Stimulated activated CD4-positive, alpha-beta T cell treated with anti-CD3 and anti-CD28 coated beads, Interleukin-12 subunit alpha, Interleukin-12 subunit beta, amount 100 ng/mL, for 4 hours (primary cell): ENCODE data around the gene SCT.
A peak's percentile ranks its signal among the peaks of the same experiment; 100 is the strongest.

ENCODE experiments used
- DNase-seq: peaks from one replicate; pipeline ENCODE4 v3.0.0-alpha.2; 2020

SCT gene

DNA sequence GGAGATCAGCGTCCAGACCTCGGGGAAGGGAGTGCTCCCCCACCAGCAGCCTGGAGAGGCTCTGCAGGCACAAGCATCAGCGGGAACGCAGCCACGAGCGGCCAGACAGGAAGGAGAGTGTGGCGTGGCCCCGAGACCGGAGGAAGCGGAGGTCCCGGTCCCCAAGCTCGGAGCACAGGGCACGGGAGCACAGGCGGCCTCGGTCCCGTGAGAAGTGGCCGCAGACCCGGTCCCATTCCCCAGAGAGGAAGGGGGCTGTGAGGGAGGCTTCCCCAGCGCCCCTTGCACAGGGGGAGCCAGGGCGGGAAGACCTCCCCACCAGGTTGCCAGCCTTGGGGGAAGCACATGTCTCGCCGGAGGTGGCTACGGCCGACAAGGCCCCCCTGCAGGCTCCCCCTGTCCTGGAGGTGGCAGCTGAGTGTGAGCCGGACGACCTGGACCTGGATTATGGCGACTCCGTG is 18.2 kb downstream of the SCT start:
- DNase-seq, result no peak

DNA sequence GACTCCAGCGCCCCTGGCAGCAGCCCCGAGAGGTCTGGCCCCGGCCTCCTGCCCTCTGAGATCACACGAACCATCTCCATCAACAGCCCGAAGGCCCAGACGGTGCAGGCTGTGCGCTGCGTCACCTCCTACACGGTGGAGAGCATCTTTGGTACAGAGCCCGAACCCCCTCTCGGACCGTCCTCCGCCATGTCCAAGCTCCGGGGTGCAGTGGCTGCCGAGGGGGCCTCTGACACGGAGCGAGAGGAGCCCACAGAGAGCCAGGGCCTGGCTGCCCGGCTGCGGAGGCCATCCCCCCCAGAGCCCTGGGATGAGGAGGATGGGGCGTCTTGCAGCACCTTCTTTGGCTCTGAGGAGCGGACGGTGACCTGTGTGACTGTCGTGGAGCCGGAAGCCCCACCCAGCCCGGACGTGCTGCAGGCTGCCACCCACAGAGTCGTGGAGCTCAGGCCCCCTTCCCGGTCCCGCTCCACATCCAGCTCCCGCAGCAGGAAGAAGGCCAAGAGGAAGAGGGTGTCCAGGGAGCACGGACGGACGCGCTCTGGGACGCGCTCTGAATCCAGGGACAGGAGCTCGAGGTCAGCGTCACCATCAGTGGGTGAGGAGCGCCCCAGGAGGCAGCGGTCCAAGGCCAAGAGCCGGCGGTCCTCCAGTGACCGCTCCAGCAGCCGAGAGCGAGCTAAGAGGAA is 18.9 kb downstream of the SCT start:
- no peak for DNase-seq

DNA sequence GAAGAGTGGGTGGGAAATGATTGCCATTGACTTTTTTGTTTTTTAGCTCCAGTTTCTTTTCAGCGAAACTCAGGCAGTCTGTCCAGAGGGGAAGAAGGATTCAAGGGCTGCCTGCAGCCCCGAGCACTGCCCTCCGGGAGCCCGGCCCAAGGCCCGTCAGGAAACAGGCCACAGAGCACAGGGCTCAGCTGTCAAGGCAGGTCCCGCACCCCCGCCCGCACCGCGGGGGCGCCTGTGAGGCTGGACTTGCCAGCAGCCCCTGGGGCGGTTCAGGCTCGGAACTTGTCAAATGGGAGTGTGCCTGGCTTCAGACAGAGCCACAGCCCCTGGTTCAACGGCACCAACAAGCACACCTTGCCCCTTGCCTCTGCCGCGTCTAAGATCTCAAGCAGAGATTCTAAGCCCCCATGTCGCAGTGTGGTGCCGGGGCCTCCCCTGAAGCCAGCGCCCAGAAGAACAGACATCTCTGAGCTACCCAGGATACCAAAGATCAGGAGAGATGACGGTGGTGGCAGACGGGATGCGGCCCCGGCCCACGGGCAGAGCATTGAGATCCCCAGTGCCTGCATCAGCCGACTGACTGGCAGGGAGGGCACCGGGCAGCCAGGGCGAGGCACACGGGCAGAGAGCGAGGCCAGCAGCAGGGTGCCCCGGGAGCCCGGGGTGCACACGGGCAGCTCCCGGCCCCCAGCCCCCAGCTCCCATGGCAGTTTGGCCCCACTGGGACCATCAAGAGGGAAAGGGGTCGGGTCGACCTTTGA is 19.8 kb downstream of the SCT start:
- DNase-seq, result no peak

DNA sequence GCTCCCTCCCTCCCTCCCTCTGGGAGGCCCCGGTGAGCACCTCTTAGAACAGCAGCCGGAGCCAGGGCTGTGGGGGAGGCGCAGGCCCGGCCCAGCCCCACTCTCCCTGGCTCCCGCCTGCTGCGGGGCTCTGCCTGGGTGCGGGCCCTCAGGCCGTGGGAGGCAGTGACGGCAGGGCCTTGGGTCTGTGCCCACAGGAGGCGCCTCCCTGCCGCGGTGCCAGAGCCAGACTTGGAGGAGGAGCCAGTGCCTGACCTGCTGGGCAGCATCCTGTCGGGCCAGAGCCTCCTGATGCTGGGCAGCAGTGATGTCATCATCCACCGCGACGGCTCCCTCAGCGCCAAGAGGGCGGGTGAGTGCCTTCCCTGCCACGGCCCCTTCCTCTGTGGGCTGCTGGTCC is 20.7 kb downstream of the SCT start:
- DNase-seq, result no peak

DNA sequence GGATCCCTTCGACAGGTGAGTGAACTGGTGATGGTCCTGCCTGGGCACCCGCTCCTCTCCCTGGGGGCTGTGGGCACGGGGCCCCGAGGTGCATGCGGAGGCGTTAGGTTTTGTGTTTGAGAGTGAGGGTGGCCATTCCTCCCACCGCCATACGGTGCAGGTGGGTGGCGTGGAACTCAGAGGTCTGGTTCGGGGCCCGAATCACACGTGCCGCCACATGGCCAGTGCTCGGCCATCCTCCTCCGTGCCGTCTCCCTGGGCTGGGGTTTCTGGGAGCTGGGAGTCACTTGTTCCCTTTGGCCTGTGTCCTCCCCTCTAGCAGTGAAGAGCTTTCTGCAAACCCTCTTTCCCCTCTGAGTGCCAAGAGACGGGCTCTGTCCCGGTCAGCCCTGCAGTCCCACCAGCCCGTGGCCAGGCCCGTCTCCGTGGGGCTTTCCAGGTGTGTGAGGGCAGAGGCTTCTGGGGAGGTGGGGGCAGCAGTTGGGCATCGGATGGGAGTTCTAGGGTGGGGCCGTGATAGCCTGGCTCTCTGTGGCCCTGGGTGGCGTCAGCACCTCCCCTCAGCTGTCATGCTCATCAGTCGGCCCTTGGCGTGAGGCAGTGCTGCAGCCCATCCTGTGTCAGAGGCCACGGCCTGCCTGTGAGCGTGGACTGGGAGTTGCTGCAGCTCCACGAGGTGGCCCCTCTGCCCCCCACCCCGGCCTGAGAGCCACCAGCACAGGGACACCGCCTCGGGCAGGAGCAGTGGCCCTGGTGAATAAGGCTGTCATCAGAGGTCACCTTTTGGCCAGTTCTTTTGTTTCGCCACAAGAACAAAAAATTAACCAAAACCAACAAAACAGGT is 21.5 kb downstream of the SCT start:
- DNase-seq, result no peak

DNA sequence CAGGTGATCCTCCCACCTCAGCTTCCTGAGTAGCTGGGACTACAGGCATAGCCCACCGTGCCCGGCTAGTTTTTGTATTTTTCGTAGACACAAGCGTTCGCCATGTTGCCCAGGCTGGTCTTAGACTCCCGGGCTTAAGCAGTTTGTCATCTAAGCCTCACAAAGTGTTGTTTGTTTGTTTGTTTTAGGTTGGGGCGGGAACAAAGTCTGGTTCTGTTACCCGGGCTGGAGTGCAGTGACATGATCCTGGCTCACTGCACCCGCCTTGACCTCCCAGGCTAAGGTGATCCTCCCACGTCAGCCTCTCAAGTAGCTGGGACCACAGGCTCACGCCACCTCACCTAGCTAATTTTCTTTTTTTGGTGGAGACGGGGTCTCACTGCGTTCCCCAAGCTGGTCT is 23.8 kb downstream of the SCT start:
- no peak for DNase-seq

DNA sequence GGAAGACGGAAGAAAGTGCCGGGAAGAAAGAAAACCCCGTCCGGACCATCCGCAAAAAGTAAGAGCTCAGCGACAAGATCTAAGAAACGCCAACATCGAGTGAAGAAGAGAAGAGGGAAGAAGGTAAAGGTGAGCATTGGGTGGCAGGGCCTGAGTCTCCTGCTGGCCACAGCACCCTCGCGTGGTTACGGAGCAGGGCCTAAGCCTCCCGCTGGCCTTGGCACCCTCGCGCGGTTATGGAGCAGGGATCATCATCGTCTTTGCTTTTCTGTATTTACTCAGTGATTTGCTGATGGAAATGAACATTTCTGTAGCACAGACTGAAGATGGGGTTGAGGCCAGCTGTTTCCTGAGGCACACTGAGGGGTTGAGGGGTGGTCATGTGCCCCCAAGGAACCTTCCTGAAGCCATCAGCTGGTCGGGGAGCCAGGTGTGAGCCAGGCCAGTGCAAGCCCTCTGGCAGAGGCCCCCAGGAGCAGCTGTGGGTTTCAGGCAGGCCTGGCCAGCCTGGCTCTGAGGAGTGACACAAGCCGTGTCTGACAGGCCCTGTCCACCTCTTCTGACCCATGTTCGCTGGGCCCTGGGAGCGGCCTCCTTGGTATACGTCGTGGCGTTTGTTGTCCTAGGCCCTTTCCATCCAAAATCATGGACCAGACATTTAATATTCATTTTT is 25.3 kb downstream of the SCT start:
- no peak for DNase-seq

DNA sequence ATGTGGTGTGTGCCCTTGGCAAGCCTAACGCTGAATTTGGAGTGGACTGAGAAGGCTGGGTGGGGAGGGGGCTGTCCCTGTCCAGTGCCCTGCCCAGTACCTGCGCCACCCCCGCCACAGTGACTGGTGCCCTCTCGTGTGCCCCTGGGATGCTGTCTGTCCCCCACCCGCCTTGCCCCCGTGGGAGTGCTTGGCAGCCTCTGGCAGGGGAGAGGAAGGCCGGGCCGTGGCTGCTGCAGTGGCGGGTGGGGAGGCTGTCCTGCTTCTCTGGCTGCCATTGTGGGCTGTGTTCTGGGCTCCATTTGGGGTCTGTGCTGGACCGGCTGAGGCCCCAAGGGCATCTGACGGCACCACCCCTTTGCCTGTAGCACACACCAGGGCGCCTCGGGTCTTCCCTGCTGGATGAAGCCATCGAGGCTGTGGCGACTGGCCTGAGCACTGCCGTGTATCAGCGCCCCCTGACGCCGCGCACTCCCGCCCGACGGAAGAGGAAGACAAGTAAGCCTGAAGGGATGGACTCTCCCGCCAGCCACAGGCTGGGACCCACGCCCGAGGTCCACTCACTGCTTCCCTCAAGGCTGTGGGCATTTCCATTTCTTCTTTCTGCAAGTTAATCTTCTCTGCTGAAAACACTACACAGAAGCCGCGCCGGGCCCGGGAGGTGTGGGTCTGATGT is 28.8 kb downstream of the SCT start:
- no peak for DNase-seq

DNA sequence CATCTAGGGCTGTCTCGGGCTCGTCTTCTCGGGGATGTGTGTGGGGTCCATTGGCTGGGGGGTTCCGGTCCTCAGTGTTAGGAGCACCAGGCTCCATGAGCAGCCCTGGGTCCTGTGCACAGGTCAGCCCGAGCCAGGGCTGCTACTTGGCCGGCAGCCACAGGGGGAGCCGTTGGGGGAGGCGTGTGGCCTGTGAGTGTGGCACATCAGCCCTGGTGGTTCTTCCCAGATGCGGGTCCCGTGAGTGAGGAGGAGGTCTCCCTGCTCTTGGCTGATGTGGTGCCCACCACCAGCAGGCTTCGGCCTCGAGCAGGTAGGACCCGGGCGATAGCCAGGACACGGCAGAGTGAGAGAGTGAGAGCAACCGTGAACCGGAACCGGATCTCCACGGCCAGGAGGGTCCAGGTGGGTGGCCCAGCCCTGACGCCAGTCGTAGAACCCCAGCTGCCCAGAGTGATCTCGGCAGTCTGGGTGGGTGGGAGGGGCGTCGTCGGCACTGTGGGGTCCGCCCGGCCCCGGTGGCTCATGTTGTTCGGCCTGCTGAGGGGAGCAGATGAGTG is 29.7 kb downstream of the SCT start:
- no peak for DNase-seq

DNA sequence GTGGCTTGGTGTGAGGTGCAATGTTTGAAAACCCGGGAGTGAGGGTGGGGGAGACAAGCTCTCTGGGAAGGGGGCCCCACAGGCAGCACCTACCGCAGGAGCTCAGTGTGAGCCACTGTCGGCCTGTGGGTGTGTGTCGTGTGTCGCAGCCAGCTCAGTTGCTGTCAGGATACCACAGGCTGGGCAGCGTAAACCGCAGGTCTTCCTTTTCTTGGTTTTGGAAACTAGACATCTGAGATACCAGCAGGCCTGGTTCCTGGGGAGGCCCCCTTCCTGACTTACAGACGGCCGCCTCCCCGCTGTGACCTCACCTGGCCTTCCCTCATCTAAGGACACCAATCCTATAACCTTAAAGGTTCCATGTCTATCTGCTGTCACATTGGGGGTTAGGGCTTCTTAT is 30.6 kb downstream of the SCT start:
- DNase-seq, result no peak

DNA sequence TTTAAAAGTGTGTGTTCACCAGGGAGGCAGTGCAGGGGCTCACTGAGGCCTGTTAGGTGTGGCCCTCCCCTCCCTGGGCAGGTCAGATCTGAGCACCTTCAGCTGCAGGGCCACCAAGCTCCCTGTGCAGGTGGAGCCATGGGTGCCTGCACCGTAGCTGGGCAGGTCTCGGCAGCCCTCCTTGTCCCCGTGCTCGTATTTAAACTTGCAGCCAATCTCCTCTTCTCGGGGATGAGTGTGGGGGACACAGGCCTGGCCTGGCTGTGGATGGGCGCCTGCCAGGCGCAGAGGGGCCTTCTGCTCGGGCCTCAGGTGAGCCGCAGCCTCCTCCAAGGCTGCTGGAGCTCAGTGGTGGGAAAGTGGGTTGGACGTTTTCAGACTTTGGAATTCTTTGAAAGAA is 31.6 kb downstream of the SCT start:
- no peak for DNase-seq

DNA sequence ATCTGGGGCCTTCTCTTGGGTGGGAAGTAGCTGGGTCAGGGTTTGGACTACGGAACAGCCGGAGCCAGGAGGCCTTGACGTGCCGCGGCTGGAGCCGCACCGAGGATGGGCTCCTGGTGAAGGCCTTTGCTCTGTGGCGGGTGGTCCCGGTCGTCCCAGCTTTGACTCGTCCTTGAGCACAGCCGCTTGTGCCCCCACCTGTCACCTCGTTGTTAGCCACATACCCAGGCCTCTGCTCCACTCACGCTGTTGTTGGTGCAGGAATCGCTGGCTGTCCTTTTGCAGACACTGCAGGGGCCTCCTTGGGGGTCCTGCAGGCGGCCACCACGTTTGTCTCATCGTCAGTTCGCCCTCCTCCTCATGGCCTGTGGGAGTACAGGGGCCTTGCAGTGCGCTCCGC is 33.6 kb downstream of the SCT start:
- DNase-seq, result no peak

DNA sequence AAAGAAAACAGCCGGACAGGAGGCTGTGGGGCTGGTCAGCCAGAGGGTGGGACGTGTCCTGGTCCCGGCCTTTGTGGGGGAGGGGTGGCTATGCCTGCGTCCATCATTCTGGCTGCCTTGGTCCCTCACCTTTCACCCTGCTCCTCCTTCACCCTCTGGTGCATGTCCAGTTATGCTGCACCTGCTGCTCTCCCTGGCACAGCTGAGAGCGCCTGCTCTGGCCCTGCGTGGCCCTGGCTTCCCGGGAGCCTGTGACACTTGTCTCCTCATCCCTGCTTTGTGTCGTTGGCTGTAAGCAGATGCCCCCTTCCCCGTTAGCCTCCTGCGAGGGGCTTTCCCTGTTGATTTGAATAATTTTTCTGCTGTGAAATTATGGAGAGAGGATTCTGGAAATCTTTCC is 34.1 kb downstream of the SCT start:
- no peak for DNase-seq

DNA sequence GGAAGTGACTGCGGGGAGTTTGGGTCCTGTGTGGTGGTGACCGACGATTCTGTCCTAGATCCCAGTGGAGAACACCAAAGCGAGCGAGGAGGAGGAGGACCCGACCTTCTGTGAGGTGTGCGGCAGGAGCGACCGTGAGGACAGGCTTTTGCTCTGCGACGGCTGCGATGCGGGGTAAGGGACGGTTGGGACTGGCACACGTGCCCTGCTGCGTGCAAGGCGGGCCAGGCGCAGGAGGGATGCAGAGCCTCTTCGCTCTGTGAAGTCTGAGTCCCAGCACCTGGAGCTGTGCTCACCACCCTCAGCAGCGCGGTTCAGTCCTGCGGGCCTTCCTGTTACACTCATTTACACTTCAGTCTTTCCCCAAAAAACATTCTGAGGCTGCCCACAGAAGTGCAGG is 34.5 kb downstream of the SCT start:
- no peak for DNase-seq

DNA sequence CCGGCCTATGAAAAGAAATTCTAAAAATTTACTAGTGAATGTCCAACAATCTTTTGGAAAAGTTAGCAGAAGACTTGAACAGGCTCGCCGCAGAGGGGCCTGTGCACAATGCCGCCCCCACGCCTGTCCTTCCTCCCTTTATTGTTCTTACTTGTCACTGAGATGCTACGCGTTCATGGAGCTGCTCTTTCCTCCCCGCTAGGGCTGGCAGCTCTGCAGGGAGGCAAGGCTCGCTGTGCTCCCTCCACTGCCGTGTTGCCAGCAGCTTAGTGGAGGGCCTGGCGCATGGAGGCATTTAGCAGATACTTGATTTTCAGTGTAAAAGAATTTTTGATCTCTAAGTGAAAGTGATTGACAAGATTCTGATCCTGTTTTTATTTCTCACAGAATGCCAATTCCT is 36.0 kb downstream of the SCT start:
- DNase-seq, result no peak

DNA sequence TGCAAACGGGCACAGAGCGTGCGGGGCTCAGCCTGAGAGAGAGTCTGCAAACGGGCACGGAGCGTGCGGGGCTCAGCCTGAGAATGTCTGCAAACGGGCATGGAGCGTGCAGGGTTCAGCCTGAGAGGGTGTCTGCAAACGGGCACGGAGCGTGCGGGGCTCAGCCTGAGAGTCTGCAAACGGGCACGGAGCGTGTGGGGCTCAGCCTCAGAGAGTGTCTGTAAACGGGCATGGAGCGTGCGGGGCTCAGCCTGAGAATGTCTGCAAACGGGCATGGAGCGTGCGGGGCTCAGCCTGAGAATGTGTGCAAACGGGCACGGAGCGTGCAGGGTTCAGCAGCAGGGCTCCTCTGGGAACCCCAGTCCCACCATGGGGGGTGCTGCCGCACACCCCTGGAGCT is 37.2 kb downstream of the SCT start:
- DNase-seq, result no peak

DNA sequence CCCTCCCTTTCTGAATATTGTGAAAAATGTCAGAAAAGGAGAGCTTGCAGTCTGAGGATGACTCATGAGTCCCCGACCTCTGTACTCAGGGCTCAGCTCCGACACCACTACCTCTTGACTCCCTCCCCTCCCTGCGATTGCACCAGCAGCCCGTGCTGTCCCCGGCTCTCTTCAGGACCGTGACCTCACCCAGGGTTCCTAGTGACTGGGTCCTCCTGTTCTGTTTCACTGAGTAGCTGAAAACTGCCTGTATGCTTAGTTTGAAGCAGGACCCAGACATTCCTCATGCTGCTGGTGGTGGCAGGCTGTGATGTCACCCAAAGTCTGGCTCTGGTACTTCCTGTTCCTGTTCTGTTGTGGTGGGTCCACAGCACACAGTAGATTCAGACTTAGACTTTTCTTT is 39.0 kb downstream of the SCT start:
- DNase-seq, result peak; percentile 51

DNA sequence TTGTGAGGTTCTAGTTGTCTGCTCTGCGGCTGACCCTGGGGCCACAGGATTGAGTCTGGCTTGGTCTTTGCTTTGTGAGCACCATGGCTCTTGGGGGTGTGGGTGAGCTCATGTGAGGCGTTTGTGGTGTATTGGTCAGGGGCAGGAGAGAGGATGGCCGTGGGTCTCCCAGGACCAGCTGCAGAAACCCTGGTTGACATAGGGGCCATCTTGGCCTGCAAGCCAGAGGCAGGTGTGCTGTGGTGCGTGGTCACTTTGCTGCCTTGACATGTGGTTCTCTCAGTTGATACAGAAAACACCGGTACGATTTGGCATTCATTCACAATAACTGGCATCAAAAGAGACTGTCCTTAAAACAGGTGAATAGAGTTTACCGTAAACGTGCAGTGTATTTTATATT is 39.4 kb downstream of the SCT start:
- no peak for DNase-seq

DNA sequence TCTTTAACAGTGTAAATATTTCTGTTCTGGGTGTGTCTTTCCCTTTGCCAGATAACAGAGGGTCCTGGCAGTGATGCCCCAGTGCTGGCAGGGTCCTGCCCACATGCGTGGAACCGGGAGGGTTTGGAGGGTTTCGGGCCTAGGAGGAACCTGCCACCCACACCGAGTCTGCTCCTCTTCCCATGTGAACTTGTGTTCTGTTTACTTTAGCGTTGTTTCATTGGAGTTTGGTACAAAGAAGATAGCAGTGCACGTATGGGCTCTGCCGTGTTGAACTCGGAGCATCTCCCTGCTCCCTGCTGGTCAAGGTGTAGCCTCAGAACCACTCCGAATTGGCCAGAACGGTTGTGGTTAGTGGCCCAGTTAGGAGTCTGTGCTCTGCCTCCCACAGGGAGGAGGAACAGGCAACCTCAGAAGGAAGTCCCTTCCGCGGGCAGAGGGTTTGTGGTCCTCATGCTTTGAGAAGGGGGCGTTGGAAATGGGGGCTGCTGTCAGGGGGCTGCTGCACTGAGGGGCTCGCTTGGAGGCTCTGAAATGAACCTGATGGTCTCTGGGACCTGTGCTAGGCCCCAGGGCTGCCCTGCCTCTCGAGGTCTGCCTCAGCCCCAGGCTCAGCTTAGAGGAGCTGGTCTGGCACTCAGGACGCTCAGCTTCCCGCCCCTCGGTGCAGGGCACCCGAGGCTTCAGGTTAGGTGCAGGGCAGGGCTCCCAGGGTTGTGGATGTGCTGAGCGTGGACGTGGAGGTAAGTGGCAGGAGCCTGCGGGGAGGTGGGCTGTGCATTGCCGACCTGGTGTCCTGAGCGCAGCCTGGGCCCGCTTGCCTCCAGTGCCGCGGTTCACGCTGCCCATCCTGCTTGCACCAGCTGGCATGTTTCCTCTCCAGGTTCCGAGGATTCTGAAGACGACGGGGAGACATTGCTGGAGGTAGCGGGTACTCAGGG is 40.3 kb downstream of the SCT start:
- no peak for DNase-seq

DNA sequence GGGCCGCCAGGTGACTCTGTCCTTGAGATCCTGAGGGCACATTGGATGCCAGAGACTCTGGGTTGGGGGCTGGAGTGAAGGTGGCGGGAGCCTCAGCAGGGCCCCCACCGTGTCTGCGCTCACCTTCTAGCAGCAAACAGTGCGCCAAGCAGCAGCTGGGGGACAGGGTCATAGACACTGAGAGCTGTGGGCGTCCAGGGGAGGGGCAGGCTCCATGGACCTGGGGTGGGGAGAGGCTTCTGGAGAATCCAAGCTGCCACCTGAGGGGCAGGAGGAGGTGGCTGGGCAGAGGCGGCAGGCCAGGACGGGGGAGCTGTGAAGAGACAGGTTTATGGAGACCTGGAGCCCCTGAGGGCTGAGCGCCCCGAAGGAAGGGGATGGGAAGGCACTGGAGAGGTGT is 42.7 kb downstream of the SCT start:
- DNase-seq, result no peak

DNA sequence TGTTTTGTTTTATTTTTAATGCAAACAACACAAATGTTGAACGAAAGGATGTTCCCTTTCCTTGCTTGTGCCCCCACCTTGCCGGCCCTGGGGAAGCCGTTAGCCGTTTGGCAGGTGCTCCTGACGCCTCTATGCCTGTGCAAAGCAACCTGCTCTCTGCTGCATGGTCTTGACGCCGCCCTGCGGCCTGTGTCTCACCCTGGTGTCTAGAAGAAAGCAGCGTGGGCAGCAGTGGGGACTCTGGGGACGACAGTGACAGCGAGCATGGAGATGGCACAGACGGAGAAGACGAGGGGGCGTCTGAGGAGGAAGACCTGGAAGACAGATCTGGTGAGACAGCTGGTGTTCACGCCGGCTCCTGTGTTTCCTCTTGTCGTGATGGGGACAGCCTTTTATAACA is 45.2 kb downstream of the SCT start:
- DNase-seq, result no peak
